Activated gamma-delta T cell (primary cell): ENCODE measurements around the gene SHROOM1.
"Not testable (repeated sequence)": the region's sequence is repeated elsewhere in the genome, so short reads cannot be mapped to it uniquely, and the experiment has no call there.

Experiments
- DNase-seq: peaks from one replicate; lab custom pipeline; 2025; lab: John Stamatoyannopoulos, UW
- total RNA-seq, 2 donors: gene quantifications; one replicate each; lab custom pipeline; 2026; lab: John Stamatoyannopoulos, UW

Gene SHROOM1
- total RNA-seq, result 0.20 to 0.22 reads per million in 2 donors

GRCh38 chr5:132830436-132831094 lies at the start of gene SHROOM1:
Gene SHROOM1 (minus strand): TSS chr5:132830647. CDS start chr5:132826140, 4,507 bp downstream.
- no peak for DNase-seq

GRCh38 chr5:132877938-132878337 lies 47.5 kb upstream of the SHROOM1 start:
- DNase-seq, result no peak

- DNase-seq, result no peak
Measured at GRCh38 chr5:132877466-132877865, 47.0 kb upstream of the SHROOM1 start.

GRCh38 chr5:132876020-132876759 lies 45.7 kb upstream of the SHROOM1 start:
- DNase-seq, result no peak

- no peak for DNase-seq
Measured at GRCh38 chr5:132873930-132874271, 43.5 kb upstream of the SHROOM1 start.

- no peak for DNase-seq
Measured at GRCh38 chr5:132873119-132873929, 42.9 kb upstream of the SHROOM1 start, which contains the start of gene LEAP2. Gene LEAP2 (plus strand): TSS chr5:132873668. CDS start chr5:132873695, 27 bp downstream.

- no peak for DNase-seq
Measured at GRCh38 chr5:132872788-132873118, 42.3 kb upstream of the SHROOM1 start.

- no peak for DNase-seq
Measured at GRCh38 chr5:132871459-132872284, 41.2 kb upstream of the SHROOM1 start.

GRCh38 chr5:132870801-132871200 lies 40.4 kb upstream of the SHROOM1 start:
- no peak for DNase-seq

- no peak for DNase-seq
Measured at GRCh38 chr5:132868754-132869153, 38.3 kb upstream of the SHROOM1 start.

- no peak for DNase-seq
Measured at GRCh38 chr5:132867046-132867451, 36.6 kb upstream of the SHROOM1 start.

GRCh38 chr5:132866342-132867045 lies 36.0 kb upstream of the SHROOM1 start, which contains the start of the genes GDF9 and UQCRQ:
Gene GDF9 (minus strand): TSS chr5:132866469. CDS start chr5:132864533, 1,936 bp downstream.
Gene UQCRQ (plus strand): TSS chr5:132866642. CDS start chr5:132866882, 240 bp downstream.
- peak; percentile 72 for DNase-seq

GRCh38 chr5:132865668-132866341 lies 35.4 kb upstream of the SHROOM1 start:
- no peak for DNase-seq

GRCh38 chr5:132860742-132861141 lies 30.3 kb upstream of the SHROOM1 start:
- DNase-seq, result no peak

GRCh38 chr5:132859889-132860437 lies 29.5 kb upstream of the SHROOM1 start:
- no peak for DNase-seq

- no peak for DNase-seq
Measured at GRCh38 chr5:132856011-132856410, 25.6 kb upstream of the SHROOM1 start.

- not testable (repeated sequence) for DNase-seq
Measured at GRCh38 chr5:132854992-132855391, 24.5 kb upstream of the SHROOM1 start.

GRCh38 chr5:132854301-132854700 lies 23.9 kb upstream of the SHROOM1 start:
- DNase-seq, result no peak

- no peak for DNase-seq
Measured at GRCh38 chr5:132853790-132854189, 23.3 kb upstream of the SHROOM1 start.

GRCh38 chr5:132853323-132853722 lies 22.9 kb upstream of the SHROOM1 start:
- DNase-seq, result no peak
